NCI-H2171 (cell line): Measurements from ENCODE around the gene MRFAP1L1.

Experiments used
- DNase-seq: peaks from one replicate; lab custom pipeline; 2025; lab: John Stamatoyannopoulos, UW

MRFAP1L1 gene

GRCh38 chr4:6716018-6716911 is 6.6 kb upstream of the MRFAP1L1 start, which contains the start of gene BLOC1S4:
TSS of gene BLOC1S4 (plus strand) at chr4:6716174. CDS start at chr4:6716210, 36 bp downstream.
- DNase-seq, result peak; percentile 71

- no peak for DNase-seq
Measured at GRCh38 chr4:6715704-6716017, 6.0 kb upstream of the MRFAP1L1 start.

DNA sequence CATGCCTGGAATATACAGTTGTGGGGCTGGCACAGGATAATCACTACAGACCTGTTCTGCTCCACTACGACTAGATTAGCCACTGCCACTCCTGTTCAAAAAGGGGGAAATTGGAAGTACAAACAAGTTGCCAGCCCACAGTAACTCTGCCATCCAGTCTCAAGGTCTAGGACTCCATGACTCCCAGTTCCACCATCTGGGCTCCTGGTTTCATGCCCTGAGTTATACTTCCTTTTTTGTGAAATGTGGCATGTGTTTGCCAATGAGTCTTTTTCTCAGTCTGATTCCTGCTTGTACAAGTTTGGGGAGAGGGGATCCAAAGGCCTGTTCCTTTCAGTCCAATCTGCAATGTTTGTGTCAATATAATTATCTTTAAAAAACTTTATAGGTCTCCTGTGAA is 5.3 kb upstream of the MRFAP1L1 start:
- DNase-seq, result no peak

GRCh38 chr4:6710996-6711395 is 1.3 kb upstream of the MRFAP1L1 start:
- no peak for DNase-seq

- DNase-seq, result no peak
Measured at GRCh38 chr4:6710282-6710681, 617 bp upstream of the MRFAP1L1 start.

- DNase-seq, result no peak
Measured at GRCh38 chr4:6706173-6706572, 3.5 kb downstream of the MRFAP1L1 start.

DNA sequence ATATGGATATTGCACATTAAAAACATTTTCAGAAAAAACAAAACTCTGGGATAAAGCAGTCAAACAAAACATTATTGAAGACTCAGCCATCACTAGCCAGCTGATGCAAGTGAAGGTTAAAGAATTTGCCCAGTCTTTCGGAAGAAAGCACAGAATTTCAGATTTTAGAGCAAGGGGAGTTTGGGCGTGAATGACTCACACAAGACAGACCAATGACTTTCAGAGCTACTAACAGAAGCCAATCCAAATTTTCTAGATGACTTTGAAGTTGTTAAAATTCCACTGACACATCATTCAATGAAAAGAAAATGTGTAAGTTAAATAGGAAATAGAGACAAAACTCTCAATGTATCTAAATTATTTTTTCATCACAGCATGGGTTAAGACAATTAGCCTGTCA is 4.0 kb downstream of the MRFAP1L1 start:
- no peak for DNase-seq

DNA sequence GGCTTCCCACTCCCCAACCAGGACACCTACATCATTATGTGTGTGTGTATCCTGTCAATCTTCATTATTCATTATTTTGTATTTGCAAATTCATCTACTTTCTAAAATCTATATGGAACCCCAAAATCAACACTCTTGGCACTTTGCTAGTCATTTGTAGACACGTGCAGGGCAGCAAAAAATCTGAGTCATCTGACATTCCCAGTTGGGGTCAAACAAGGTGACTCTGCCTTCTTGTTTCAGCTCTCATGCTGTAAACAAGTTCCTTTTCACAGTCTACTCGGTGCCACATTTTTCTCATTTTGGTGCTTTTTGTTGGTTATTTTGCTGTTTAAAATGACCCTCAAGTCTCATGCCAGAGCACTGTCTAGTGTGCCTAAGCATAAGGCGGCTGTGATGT is 5.9 kb downstream of the MRFAP1L1 start:
- DNase-seq, result no peak

DNA sequence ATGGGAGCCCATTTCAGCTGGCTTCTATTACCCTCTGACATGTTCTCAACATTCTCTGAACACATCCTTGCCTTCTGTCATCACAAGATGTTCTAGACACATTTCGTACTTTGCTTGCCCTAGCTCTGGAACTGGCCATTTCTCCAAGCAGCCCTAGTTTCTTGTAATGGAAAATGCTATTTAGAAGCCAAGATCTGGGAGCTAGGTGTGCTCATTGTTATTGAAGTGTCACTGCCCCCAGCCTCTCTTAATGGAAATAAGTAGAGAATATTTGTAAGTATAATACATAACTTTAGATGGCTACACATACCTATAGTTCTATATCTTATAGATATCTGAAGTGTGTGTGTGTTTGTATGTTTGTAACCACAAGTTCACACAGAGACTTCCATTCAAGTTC is 6.9 kb downstream of the MRFAP1L1 start:
- DNase-seq, result no peak

- no peak for DNase-seq
Measured at GRCh38 chr4:6701371-6701770, 8.3 kb downstream of the MRFAP1L1 start.

GRCh38 chr4:6699903-6700302 is 9.8 kb downstream of the MRFAP1L1 start:
- no peak for DNase-seq

DNA sequence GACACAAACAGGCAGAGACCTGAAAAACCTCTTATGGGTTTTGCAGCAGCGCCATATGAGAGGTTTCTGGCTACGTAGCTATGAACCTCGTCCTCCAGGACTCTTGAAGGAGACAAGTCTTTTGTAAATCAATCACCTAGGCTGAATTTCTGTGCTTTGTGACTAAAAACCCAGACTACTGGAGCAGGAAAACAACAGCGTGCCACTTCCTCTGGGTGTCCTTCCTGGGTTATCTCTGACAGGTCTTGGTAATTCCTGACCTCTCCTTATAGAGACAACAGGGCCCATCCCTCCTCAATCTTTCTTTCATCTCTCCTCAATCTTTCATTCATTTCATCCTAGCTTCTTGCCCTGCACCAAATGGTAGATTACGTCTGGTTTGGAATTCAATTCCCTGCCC is 10.3 kb downstream of the MRFAP1L1 start:
- no peak for DNase-seq

GRCh38 chr4:6697131-6697530 is 12.5 kb downstream of the MRFAP1L1 start:
- DNase-seq, result no peak

GRCh38 chr4:6696611-6697010 is 13.1 kb downstream of the MRFAP1L1 start:
- no peak for DNase-seq

DNA sequence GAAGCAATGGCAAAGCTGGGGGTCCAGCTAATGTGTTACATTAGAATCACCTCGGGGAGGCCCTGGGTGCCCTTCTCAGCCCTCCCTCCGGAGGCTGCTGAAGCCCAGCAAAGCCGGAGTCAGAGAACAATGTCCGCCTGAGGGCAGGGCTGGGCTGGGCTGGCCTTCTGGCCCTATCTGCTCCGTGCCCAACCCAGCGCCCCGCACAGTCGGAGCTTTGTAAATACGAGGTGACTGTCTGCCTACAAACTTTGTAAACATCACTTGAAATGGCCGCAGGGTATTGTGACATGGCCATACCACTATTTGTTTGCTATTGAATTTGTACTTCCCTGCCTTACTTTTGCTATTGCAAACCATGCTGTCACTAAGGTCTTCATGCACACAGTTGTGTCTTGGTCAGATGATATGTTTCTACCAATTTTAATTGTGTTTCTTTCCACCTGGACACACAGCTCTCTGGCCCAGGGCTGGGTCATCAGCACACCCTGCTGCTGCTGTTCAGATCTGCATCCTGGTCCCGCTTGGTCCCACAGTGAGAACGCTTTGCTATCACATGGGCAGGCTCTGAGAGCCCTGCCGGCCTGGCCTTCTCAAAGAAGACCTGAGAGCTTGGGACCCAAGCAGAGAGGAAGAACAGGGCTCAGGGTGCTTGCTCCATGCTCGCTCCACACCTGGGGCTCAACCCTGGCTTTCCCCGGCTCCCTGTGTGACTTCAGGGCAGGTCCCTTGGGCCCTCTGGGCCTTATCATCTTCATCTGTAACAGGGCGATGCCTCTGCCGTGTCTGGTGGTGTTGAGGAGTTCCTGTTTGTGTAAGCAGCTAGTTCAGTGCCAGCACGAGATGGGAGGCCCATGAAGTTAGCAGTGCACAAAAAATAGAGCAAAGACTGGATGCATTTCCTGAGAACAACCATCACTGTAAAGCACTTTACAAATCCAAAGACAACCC is 13.7 kb downstream of the MRFAP1L1 start:
- no peak for DNase-seq

GRCh38 chr4:6694177-6694901 is 15.3 kb downstream of the MRFAP1L1 start:
- DNase-seq, result no peak

- DNase-seq, result no peak
Measured at GRCh38 chr4:6693231-6694176, 16.2 kb downstream of the MRFAP1L1 start, which contains the start of gene S100P. TSS of gene S100P (plus strand) at chr4:6693878. CDS start at chr4:6693933, 55 bp downstream.

- no peak for DNase-seq
Measured at GRCh38 chr4:6692806-6693205, 16.9 kb downstream of the MRFAP1L1 start.

GRCh38 chr4:6692379-6692778 is 17.3 kb downstream of the MRFAP1L1 start:
- no peak for DNase-seq

DNA sequence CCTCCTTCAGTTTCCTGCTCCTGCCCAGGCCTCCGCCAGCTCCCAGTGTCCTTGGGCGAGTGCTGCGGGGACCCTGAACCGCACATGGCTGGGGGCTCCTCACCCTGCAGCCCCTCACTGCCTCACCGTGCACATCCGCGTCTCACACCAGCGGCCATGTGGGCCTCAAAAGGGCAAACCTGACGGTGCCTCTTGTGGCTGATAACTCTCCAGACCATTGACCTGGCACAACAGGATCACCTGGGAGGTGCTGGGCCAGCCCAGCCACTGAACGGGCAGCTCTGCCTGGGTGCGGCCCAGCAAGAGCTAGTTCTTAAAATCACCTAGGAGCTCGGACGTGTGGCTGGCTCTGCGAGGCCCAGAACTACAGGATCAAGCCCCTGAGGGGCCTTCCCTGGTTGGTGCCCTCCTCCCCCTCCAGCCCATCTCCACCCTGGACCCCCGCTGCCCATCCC is 20.1 kb downstream of the MRFAP1L1 start:
- DNase-seq, result no peak
